ENCODE results near the gene LMNA.
"Not testable (repeated sequence)": the region's sequence is repeated elsewhere in the genome, so short reads cannot be mapped to it uniquely, and the experiment has no call there.

The LMNA gene

DNA sequence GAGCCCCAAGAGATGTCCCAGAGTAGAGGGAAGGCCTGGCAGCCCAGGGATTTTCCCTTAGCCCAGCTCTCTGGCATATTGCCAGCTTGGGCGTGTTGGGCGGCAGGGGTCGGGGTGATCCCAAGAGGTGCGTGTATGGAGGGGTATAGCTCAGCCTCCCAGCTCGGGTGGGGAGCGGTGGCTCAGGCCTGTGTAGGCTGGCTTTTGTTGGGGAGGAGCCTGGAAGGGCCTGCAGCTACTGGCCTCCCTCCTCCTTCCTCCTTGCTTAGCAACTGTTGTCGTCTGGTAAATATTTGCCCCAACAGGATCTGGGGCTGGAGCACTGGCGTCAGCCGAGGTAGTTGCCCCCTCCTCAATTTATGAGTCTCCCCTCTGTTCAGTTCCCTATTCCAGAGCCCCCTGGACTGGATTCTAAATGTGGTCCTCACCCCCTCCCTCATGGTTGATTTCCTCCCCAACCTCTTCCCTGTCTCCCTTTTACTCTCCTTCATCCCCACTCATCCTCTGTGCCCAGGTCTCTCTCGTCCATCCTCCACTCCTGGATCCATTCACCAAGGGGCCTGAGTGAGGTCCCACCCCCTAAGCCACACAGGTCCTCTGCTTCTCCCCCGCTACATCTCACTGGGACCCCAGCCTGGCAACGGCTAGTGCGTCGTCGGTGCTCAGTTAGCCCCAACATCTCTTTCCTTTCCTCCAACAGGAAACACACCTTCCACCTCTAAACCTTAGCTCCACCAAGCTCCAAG, 10.3 kb upstream of the LMNA start:
- in situ Hi-C loops (cut with HindIII; ENCODE audit: low sequenced_read_pairs): loop anchor here (10.0 kb wide), 1 partner anchor 121 kb away; no protein-coding TSS in a partner anchor

- in situ Hi-C loops (cut with HindIII; ENCODE audit: low sequenced_read_pairs): loop anchor here (10.0 kb wide), 1 partner anchor 120 kb away; no protein-coding TSS in a partner anchor
Measured at GRCh38 chr1:156104861-156105832, 9.4 kb upstream of the LMNA start.

- in situ Hi-C loops (cut with HindIII; ENCODE audit: low sequenced_read_pairs): loop anchor here (10.0 kb wide), 1 partner anchor 118 kb away; no protein-coding TSS in a partner anchor
Measured at GRCh38 chr1:156106624-156107488, 7.7 kb upstream of the LMNA start.

- in situ Hi-C loops (cut with HindIII; ENCODE audit: low sequenced_read_pairs): loop anchor here (10.0 kb wide), 1 partner anchor 117 kb away; no protein-coding TSS in a partner anchor
Measured at GRCh38 chr1:156108057-156108456, 6.5 kb upstream of the LMNA start.

GRCh38 chr1:156108664-156109241, 5.8 kb upstream of the LMNA start:
- in situ Hi-C loops (cut with HindIII; ENCODE audit: low sequenced_read_pairs): loop anchor here (10.0 kb wide), 1 partner anchor 116 kb away; no protein-coding TSS in a partner anchor

DNA sequence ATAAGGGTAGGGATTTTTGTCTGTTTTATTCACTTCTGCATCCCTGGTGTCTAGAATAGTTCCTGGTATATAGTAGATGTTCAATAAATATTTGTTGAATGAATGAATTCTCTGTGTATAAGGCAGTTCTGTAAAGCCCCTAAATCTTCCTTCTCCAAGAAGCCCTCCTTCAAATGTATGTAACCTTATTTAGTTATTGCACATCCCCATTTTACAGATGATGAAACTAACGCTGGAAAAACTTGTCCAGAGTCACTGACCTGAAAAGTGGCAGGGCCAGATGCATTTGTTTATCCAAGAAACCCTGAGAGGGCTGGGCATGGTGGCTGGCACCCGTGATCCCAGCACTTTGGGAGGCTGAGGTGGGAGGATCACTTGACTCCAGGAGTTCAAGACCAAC, 4.3 kb upstream of the LMNA start:
- in situ Hi-C loops (cut with HindIII; ENCODE audit: low sequenced_read_pairs): no loop called here

DNA sequence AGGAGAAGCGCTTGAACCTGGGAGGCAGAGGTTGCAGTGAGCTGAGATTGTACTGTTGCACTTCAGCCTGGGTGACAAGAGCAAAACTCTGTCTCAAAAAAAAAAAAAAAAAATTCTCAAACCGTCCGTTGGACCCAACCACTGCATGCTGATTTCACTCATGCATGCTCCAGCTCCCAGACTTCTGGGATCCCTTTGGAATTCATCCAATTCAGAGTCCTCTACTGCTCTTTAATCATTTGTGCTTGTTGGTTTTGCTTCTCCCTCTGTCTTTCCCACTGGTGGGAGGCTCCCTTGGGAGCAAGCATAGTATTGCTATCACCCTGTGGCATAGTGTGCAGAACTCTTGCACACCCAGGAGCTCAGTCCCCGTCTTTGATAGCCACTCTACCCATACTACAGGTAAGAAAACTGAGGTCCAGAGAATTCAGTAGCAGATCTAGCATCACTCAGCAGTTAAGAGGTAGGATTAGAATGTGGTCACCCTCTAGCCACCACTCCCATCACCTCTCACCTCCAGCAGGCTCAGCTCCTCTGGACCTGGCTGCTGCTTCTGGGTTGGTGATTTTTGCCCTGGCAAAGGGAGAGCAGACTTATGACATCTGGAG, 3.1 kb upstream of the LMNA start:
- in situ Hi-C loops (cut with HindIII; ENCODE audit: low sequenced_read_pairs): no loop called here

DNA sequence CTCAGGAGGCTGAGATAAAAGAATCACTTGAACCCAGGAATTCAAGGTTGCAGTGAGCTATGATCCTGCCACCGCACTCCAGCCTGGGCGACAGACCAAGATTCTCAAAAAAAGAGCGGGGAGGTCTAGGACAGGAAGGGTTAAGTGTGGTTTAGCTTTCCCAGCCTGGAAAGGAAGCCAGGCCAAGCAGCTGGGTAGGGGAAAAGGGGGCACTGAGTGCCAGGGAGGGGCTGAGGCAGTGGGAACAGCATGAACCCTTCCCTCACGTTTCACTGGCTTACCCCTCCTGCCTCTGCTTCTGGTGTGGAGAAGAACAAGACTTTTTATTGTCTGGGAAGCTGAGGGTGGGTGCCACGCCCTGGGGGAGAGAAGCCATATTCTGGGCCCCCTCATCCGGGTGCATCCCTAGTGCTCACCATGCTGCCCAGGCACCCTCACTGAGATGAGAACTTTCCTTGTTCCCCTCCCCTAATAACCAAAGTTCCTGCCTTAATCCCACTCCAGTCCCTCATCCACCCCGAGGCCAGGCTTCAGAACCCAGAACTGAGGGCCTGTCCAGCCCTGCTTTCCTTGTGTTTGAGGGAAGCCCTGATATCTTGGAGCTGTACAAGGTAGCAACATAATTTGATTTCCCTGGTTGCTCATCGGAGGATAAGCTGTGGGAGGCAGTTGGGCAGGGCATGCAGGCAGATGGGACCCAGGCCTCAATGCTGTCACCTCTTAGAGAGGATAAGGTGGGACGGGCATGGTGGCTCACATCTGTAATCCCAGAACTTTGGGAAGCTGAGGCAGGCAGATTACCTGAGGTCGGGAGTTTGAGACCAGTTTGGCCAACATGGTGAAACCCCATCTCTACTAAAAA, 2.0 kb upstream of the LMNA start:
- in situ Hi-C loops (cut with HindIII; ENCODE audit: low sequenced_read_pairs): no loop called here

GRCh38 chr1:156113282-156113950, 1.1 kb upstream of the LMNA start:
- in situ Hi-C loops (cut with HindIII; ENCODE audit: low sequenced_read_pairs): no loop called here

DNA sequence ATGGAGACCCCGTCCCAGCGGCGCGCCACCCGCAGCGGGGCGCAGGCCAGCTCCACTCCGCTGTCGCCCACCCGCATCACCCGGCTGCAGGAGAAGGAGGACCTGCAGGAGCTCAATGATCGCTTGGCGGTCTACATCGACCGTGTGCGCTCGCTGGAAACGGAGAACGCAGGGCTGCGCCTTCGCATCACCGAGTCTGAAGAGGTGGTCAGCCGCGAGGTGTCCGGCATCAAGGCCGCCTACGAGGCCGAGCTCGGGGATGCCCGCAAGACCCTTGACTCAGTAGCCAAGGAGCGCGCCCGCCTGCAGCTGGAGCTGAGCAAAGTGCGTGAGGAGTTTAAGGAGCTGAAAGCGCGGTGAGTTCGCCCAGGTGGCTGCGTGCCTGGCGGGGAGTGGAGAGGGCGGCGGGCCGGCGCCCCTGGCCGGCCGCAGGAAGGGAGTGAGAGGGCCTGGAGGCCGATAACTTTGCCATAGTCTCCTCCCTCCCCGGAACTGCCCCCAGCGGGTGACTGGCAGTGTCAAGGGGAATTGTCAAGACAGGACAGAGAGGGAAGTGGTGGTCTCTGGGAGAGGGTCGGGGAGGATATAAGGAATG, 505 bp downstream of the LMNA start:
- in situ Hi-C loops (cut with HindIII; ENCODE audit: low sequenced_read_pairs): no loop called here

- in situ Hi-C loops (cut with HindIII; ENCODE audit: low sequenced_read_pairs): no loop called here
Measured at GRCh38 chr1:156115514-156116374, 1.2 kb downstream of the LMNA start.

- in situ Hi-C loops (cut with HindIII; ENCODE audit: low sequenced_read_pairs): not testable (repeated sequence)
Measured at GRCh38 chr1:156116731-156117130, 2.2 kb downstream of the LMNA start.

GRCh38 chr1:156117414-156118176, 3.1 kb downstream of the LMNA start:
- in situ Hi-C loops (cut with HindIII; ENCODE audit: low sequenced_read_pairs): no loop called here

GRCh38 chr1:156118177-156118868, 3.8 kb downstream of the LMNA start:
- in situ Hi-C loops (cut with HindIII; ENCODE audit: low sequenced_read_pairs): no loop called here

DNA sequence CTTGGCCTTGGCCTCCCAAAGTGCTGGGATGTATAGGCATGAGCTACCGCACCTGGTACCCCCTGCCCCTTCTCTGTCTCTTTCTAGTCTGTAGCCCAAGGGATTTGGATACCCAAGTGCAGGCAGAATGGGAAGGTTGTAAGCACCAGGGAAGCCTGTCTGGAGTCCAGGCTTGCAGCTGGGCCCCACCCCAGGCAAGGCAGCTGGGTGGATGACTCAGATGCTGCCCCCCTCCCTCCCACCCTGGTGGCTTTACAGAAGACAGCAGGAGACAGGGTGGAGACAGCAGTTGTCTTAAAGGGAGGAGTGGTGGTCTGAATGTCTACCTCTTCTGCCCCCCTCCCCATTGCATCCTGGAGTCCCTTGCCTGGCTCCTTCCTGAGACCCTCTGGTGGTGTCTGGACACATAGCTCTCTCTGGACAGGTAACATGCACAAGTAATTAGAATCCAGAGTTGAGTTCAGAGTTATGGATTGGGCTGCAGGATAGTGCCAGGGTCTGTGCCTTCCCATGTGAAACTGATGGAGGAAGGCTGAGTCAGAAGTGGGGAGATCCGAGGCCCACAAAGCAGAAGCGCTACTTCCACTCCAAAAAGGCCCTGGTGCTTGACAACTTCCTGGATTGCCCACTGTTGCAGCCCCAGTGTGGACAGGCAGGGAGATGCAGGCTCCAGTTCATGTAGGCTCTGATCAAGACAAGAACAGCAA, 5.1 kb downstream of the LMNA start:
- in situ Hi-C loops (cut with HindIII; ENCODE audit: low sequenced_read_pairs): no loop called here
